ENCODE data around the gene VAMP5. TPM values are rescaled to one million over a fixed set of nuclear protein-coding genes. Genes with fewer than 3 reads are reported as not detected.

The VAMP5 gene
- total and polyA plus RNA-seq, 9 of the 15 experiments (the other 6 are each of a cell fraction or from before 2014, with no cell fraction given), result 0.54 to 1.9 (median 1.5) TPM; not detected in 2

GRCh38 chr2:85545780-85546240 lies 38.4 kb upstream of the VAMP5 start (continued):
- no peak for TF ChIP-seq CLOCK (CRISPR knock-in tag; IDR thresholded peaks at IDR 0.05; ENCODE audit: borderline replicate concordance)
- TF ChIP-seq ZNF77 (CRISPR knock-in tag; IDR thresholded peaks at IDR 0.05), result no peak; the same call in 1 of the 2 replicates
- no peak for TF ChIP-seq FOXO4 (CRISPR knock-in tag; IDR thresholded peaks at IDR 0.05)
- no peak for TF ChIP-seq HMBOX1 (IDR thresholded peaks at IDR 0.05)
- no peak for TF ChIP-seq ZNF592 (IDR thresholded peaks at IDR 0.05)
- no peak for TF ChIP-seq NR4A1 (CRISPR knock-in tag; IDR thresholded peaks at IDR 0.05)
- TF ChIP-seq NR4A1 (tag; IDR thresholded peaks at IDR 0.05), result no peak
- no peak for TF ChIP-seq TOE1 (IDR thresholded peaks at IDR 0.05; ENCODE audit: borderline replicate concordance)
- no peak for TF ChIP-seq TOE1 (CRISPR knock-in tag; IDR thresholded peaks at IDR 0.05; ENCODE audit: borderline replicate concordance, low read depth)
- no peak for TF ChIP-seq SMARCE1 (IDR thresholded peaks at IDR 0.05)
- no peak for TF ChIP-seq TBP (optimal IDR thresholded peaks at IDR 0.05; ENCODE audit: low read depth, low read length)
- TF ChIP-seq GATAD2B (IDR thresholded peaks at IDR 0.05; ENCODE audit: borderline replicate concordance), result no peak
- TF ChIP-seq ZNF778 (CRISPR knock-in tag; IDR thresholded peaks at IDR 0.05), result no peak
- TF ChIP-seq NFIX (CRISPR knock-in tag; IDR thresholded peaks at IDR 0.05; ENCODE audit: low read depth), result no peak
- no peak for TF ChIP-seq MAX (CRISPR knock-in tag; IDR thresholded peaks at IDR 0.05)

Data from K562 (cell line).